ENCODE data around the gene LRP1-AS. TPM values are rescaled to one million over a fixed set of nuclear protein-coding genes. Genes with fewer than 3 reads are reported as not detected.

LRP1-AS gene
- total and polyA plus RNA-seq, 3 experiments from 2014 or later: not detected

GRCh38 chr12:57183939-57184725, 36.7 kb upstream of the LRP1-AS start:
- ChIA-PET CTCF (interaction anchor here (0.6 to 12.8 kb wide), 8 partner anchors 9 to 188 kb away, joined by 3 to 173 read pairs (median 4); partner anchors contain the start of genes LRP1 and STAT6), POLR2A (interaction anchor here (0.5 kb wide), 1 partner anchor 499 kb away, joined by 4 read pairs; no protein-coding TSS in a partner anchor)

GRCh38 chr12:57182918-57183575, 35.6 kb upstream of the LRP1-AS start:
- Mint-ChIP-seq H3K27ac (peak overlapping the region in 1 of 8 donors; percentile 47), H3K9me3 (no peaks in the 10 kb centered on the region), H3K4me1 (no peaks in the 10 kb centered on the region), H3K27me3 (peaks cover 0 to 2% of the 10 kb centered on the region in 2 donors), H3K36me3 (no peaks in the 10 kb centered on the region), H3K4me3 (no peak overlapping the region)
- peak; percentile 65 to 81 (median 67) for DNase-seq
- no peaks in the 10 kb centered on the region for H3K27me3 ChIP-seq (ENCODE audit: insufficient read depth, low read length, poor library complexity, severe bottlenecking)
- H3K36me3 ChIP-seq (ENCODE audit: insufficient read depth, low read length): no peaks in the 10 kb centered on the region
- no peak overlapping the region for H3K4me3 ChIP-seq (ENCODE audit: low read length)
- CTCF ChIA-PET: interaction anchor here (0.6 to 12.8 kb wide), 17 partner anchors 10 to 186 kb away, joined by 3 to 173 read pairs (median 4); partner anchors contain the start of genes LRP1 and STAT6
- no peaks in the 10 kb centered on the region for H3K9me3 ChIP-seq (ENCODE audit: low read length)
- no peaks in the 10 kb centered on the region for H3K4me1 ChIP-seq (ENCODE audit: insufficient read depth, low read length)
- POLR2A ChIA-PET: interaction anchor here (0.5 kb wide), 1 partner anchor 498 kb away, joined by 4 read pairs; no protein-coding TSS in a partner anchor
- H3K27ac ChIP-seq (ENCODE audit: low read depth, low read length): no peak overlapping the region

More at GRCh38 chr12:57183939-57184725, 36.7 kb upstream of the LRP1-AS start:
- H3K27ac ChIP-seq (ENCODE audit: low read depth, low read length): no peak overlapping the region
- H3K9me3 Mint-ChIP-seq: no peaks in the 10 kb centered on the region
- H3K4me3 ChIP-seq (ENCODE audit: low read length): no peak overlapping the region
- H3K27me3 Mint-ChIP-seq: peaks cover 0 to 2% of the 10 kb centered on the region in 2 donors
- no peaks in the 10 kb centered on the region for H3K36me3 ChIP-seq (ENCODE audit: insufficient read depth, low read length)
- no peak overlapping the region for H3K4me3 Mint-ChIP-seq
- DNase-seq: no peak
- no peak overlapping the region for H3K27ac Mint-ChIP-seq
- H3K9me3 ChIP-seq (ENCODE audit: low read length): no peaks in the 10 kb centered on the region
- no peaks in the 10 kb centered on the region for H3K4me1 ChIP-seq (ENCODE audit: insufficient read depth, low read length)
- no peaks in the 10 kb centered on the region for H3K36me3 Mint-ChIP-seq
- no peaks in the 10 kb centered on the region for H3K4me1 Mint-ChIP-seq
- no peaks in the 10 kb centered on the region for H3K27me3 ChIP-seq (ENCODE audit: insufficient read depth, low read length, poor library complexity, severe bottlenecking)

GRCh38 chr12:57181561-57182155, 34.2 kb upstream of the LRP1-AS start:
- ChIA-PET CTCF (interaction anchor here (1.2 to 12.8 kb wide), 4 partner anchors 8 to 70 kb away, joined by 3 to 173 read pairs (median 14); partner anchors contain the start of genes LRP1 and STAT6), POLR2A (interaction anchor here (0.6 kb wide), 1 partner anchor 70 kb away, joined by 3 read pairs; no protein-coding TSS in a partner anchor)
- H3K36me3 Mint-ChIP-seq: no peaks in the 10 kb centered on the region
- DNase-seq: no peak
- Histone ChIP-seq H3K9me3 (ENCODE audit: low read length) (no peaks in the 10 kb centered on the region), H3K27me3 (ENCODE audit: insufficient read depth, low read length, poor library complexity, severe bottlenecking) (no peaks in the 10 kb centered on the region), H3K27ac (ENCODE audit: low read depth, low read length) (no peak overlapping the region), H3K4me1 (ENCODE audit: insufficient read depth, low read length) (no peaks in the 10 kb centered on the region), H3K36me3 (ENCODE audit: insufficient read depth, low read length) (no peaks in the 10 kb centered on the region), H3K4me3 (ENCODE audit: low read length) (no peak overlapping the region)
- no peaks in the 10 kb centered on the region for H3K9me3 Mint-ChIP-seq
- H3K4me3 Mint-ChIP-seq: no peak overlapping the region
- H3K27ac Mint-ChIP-seq: peak overlapping the region in 1 of 8 donors; percentile 24
- no peaks in the 10 kb centered on the region for H3K4me1 Mint-ChIP-seq
- peaks cover 0 to 2% of the 10 kb centered on the region in 2 donors for H3K27me3 Mint-ChIP-seq

GRCh38 chr12:57181072-57181471, 33.7 kb upstream of the LRP1-AS start:
- Histone ChIP-seq H3K27ac (ENCODE audit: low read depth, low read length) (no peak overlapping the region), H3K4me1 (ENCODE audit: insufficient read depth, low read length) (no peaks in the 10 kb centered on the region), H3K9me3 (ENCODE audit: low read length) (no peaks in the 10 kb centered on the region), H3K36me3 (ENCODE audit: insufficient read depth, low read length) (no peaks in the 10 kb centered on the region), H3K27me3 (ENCODE audit: insufficient read depth, low read length, poor library complexity, severe bottlenecking) (no peaks in the 10 kb centered on the region), H3K4me3 (ENCODE audit: low read length) (no peak overlapping the region)
- no peak overlapping the region for H3K27ac Mint-ChIP-seq
- POLR2A ChIA-PET: interaction anchor here (0.6 kb wide), 1 partner anchor 69 kb away, joined by 3 read pairs; no protein-coding TSS in a partner anchor
- H3K4me1 Mint-ChIP-seq: no peaks in the 10 kb centered on the region
- CTCF ChIA-PET: interaction anchor here (1.2 to 12.8 kb wide), 2 partner anchors 39 to 55 kb away, joined by 3 to 173 read pairs; partner anchors contain the start of gene LRP1
- no peaks in the 10 kb centered on the region for H3K36me3 Mint-ChIP-seq
- H3K9me3 Mint-ChIP-seq: no peaks in the 10 kb centered on the region
- H3K4me3 Mint-ChIP-seq: no peak overlapping the region
- H3K27me3 Mint-ChIP-seq: peaks cover 0 to 2% of the 10 kb centered on the region in 2 donors
- no peak for DNase-seq

- H3K36me3 Mint-ChIP-seq: no peaks in the 10 kb centered on the region
- CTCF ChIA-PET: interaction anchor here (12.8 kb wide), 1 partner anchor 54 kb away, joined by 173 read pairs; the partner anchor contains the start of gene LRP1
- Histone ChIP-seq H3K27me3 (ENCODE audit: insufficient read depth, low read length, poor library complexity, severe bottlenecking) (no peaks in the 10 kb centered on the region), H3K4me3 (ENCODE audit: low read length) (no peak overlapping the region), H3K27ac (ENCODE audit: low read depth, low read length) (no peak overlapping the region), H3K9me3 (ENCODE audit: low read length) (no peaks in the 10 kb centered on the region), H3K4me1 (ENCODE audit: insufficient read depth, low read length) (no peaks in the 10 kb centered on the region), H3K36me3 (ENCODE audit: insufficient read depth, low read length) (no peaks in the 10 kb centered on the region)
- peaks cover 0 to 2% of the 10 kb centered on the region in 2 donors for H3K27me3 Mint-ChIP-seq
- no peak overlapping the region for H3K4me3 Mint-ChIP-seq
- no peak for DNase-seq
- H3K27ac Mint-ChIP-seq: no peak overlapping the region
- no peaks in the 10 kb centered on the region for H3K4me1 Mint-ChIP-seq
- POLR2A ChIA-PET: no interaction called here
- no peaks in the 10 kb centered on the region for H3K9me3 Mint-ChIP-seq
Observed at GRCh38 chr12:57180321-57180989, 33.0 kb upstream of the LRP1-AS start.

- Histone ChIP-seq H3K4me3 (ENCODE audit: low read length) (no peak overlapping the region), H3K36me3 (ENCODE audit: insufficient read depth, low read length) (no peaks in the 10 kb centered on the region), H3K27me3 (ENCODE audit: insufficient read depth, low read length, poor library complexity, severe bottlenecking) (no peaks in the 10 kb centered on the region), H3K27ac (ENCODE audit: low read depth, low read length) (no peak overlapping the region), H3K4me1 (ENCODE audit: insufficient read depth, low read length) (no peaks in the 10 kb centered on the region), H3K9me3 (ENCODE audit: low read length) (no peaks in the 10 kb centered on the region)
- POLR2A ChIA-PET: no interaction called here
- Mint-ChIP-seq H3K4me1 (no peaks in the 10 kb centered on the region), H3K27ac (no peak overlapping the region), H3K4me3 (no peak overlapping the region), H3K27me3 (no peaks in the 10 kb centered on the region), H3K9me3 (no peaks in the 10 kb centered on the region), H3K36me3 (no peaks in the 10 kb centered on the region)
- DNase-seq: no peak
- CTCF ChIA-PET: interaction anchor here (12.8 kb wide), 1 partner anchor 53 kb away, joined by 173 read pairs; the partner anchor contains the start of gene LRP1
Observed at GRCh38 chr12:57179331-57180086, 32.1 kb upstream of the LRP1-AS start.

GRCh38 chr12:57178213-57178612, 30.8 kb upstream of the LRP1-AS start:
- Mint-ChIP-seq H3K27ac (no peak overlapping the region), H3K36me3 (no peaks in the 10 kb centered on the region), H3K9me3 (no peaks in the 10 kb centered on the region), H3K4me3 (no peak overlapping the region), H3K4me1 (no peaks in the 10 kb centered on the region), H3K27me3 (no peaks in the 10 kb centered on the region)
- H3K36me3 ChIP-seq (ENCODE audit: insufficient read depth, low read length): no peaks in the 10 kb centered on the region
- H3K4me3 ChIP-seq (ENCODE audit: low read length): no peak overlapping the region
- no peaks in the 10 kb centered on the region for H3K4me1 ChIP-seq (ENCODE audit: insufficient read depth, low read length)
- ChIA-PET CTCF (interaction anchor here (12.8 kb wide), 1 partner anchor 52 kb away, joined by 173 read pairs; the partner anchor contains the start of gene LRP1), POLR2A (no interaction called here)
- no peak for DNase-seq
- H3K27ac ChIP-seq (ENCODE audit: low read depth, low read length): no peak overlapping the region
- no peaks in the 10 kb centered on the region for H3K9me3 ChIP-seq (ENCODE audit: low read length)
- no peaks in the 10 kb centered on the region for H3K27me3 ChIP-seq (ENCODE audit: insufficient read depth, low read length, poor library complexity, severe bottlenecking)

Measured in CD8-positive, alpha-beta memory T cell (primary cell).